ENCODE measurements around the gene METAP1D. TPM values are rescaled to one million over a fixed set of nuclear protein-coding genes. Genes with fewer than 3 reads are reported as not detected.
A peak's percentile ranks its signal among the peaks of the same experiment; 100 is the strongest.

METAP1D gene
- total RNA-seq, 1 experiment from 2014 or later = 12.7 TPM

GRCh38 chr2:172095146-172095904, 95.6 kb downstream of the METAP1D start:
- CTCF ChIA-PET = interaction anchor here (0.6 to 1.2 kb wide), 8 partner anchors 9 to 523 kb away, joined by 3 to 8 read pairs (median 4); partner anchors contain the start of gene DLX1
- Histone ChIP-seq H3K36me3 (ENCODE audit: insufficient read depth, low read length, poor library complexity, severe bottlenecking) (no peaks in the 10 kb centered on the region), H3K27me3 (replicated peaks; ENCODE audit: insufficient read depth, low read depth, low read length, poor library complexity) (no peaks in the 10 kb centered on the region), H3K4me3 (ENCODE audit: low read depth, low read length, poor library complexity, severe bottlenecking) (peak overlapping the region; percentile 69), H3K27ac (ENCODE audit: low read depth, low read length, poor library complexity, severe bottlenecking) (peak overlapping the region; percentile 96), H3K4me1 (ENCODE audit: insufficient read depth, low read length, poor library complexity, severe bottlenecking) (peaks cover 58% of the 10 kb centered on the region), H3K9me3 (ENCODE audit: low read depth, low read length, poor library complexity, severe bottlenecking) (no peaks in the 10 kb centered on the region)
- no TSS peak for BruUV-seq (replicated peaks)
- intact Hi-C loops (cut with micrococcal nuclease; ENCODE audit: unreplicated experiment) = no loop called here
- POLR2A ChIA-PET (ENCODE audit: low non-redundant PET) = interaction anchor here (0.7 kb wide), 1 partner anchor 73 kb away, joined by 3 read pairs; no protein-coding TSS in a partner anchor
- peak; percentile 91 for DNase-seq (ENCODE audit: low spot score)
- TF ChIP-seq CTCF (conservative IDR thresholded peaks at IDR 0.05; ENCODE audit: low read depth, low read length) = no peak
- no peak for TF ChIP-seq EZH2 (IDR thresholded peaks at IDR 0.05; ENCODE audit: borderline replicate concordance, low read depth, low read length, poor library complexity, severe bottlenecking)

- POLR2A ChIA-PET (ENCODE audit: low non-redundant PET) = interaction anchor here (0.5 to 0.8 kb wide), 4 partner anchors 13 to 387 kb away, joined by 3 to 6 read pairs (median 3); no protein-coding TSS in a partner anchor
- Histone ChIP-seq H3K27me3 (replicated peaks; ENCODE audit: insufficient read depth, low read depth, low read length, poor library complexity) (no peaks in the 10 kb centered on the region), H3K36me3 (ENCODE audit: insufficient read depth, low read length, poor library complexity, severe bottlenecking) (no peaks in the 10 kb centered on the region), H3K27ac (ENCODE audit: low read depth, low read length, poor library complexity, severe bottlenecking) (peak overlapping the region; percentile 96), H3K4me3 (ENCODE audit: low read depth, low read length, poor library complexity, severe bottlenecking) (peak overlapping the region; percentile 69), H3K4me1 (ENCODE audit: insufficient read depth, low read length, poor library complexity, severe bottlenecking) (peaks cover 66% of the 10 kb centered on the region), H3K9me3 (ENCODE audit: low read depth, low read length, poor library complexity, severe bottlenecking) (no peaks in the 10 kb centered on the region)
- intact Hi-C loops (cut with micrococcal nuclease; ENCODE audit: unreplicated experiment) = no loop called here
- BruUV-seq (replicated peaks) = TSS peak; percentile 53
- CTCF ChIA-PET = interaction anchor here (0.6 to 1.2 kb wide), 9 partner anchors 8 to 524 kb away, joined by 3 to 8 read pairs (median 4); partner anchors contain the start of gene DLX1
- peak; percentile 80 for DNase-seq (ENCODE audit: low spot score)
- TF ChIP-seq EZH2 (IDR thresholded peaks at IDR 0.05; ENCODE audit: borderline replicate concordance, low read depth, low read length, poor library complexity, severe bottlenecking) (no peak), CTCF (conservative IDR thresholded peaks at IDR 0.05; ENCODE audit: low read depth, low read length) (peak; percentile 67)
These were observed 96.3 kb downstream of the METAP1D start for GRCh38 chr2:172095905-172096625.

DNA sequence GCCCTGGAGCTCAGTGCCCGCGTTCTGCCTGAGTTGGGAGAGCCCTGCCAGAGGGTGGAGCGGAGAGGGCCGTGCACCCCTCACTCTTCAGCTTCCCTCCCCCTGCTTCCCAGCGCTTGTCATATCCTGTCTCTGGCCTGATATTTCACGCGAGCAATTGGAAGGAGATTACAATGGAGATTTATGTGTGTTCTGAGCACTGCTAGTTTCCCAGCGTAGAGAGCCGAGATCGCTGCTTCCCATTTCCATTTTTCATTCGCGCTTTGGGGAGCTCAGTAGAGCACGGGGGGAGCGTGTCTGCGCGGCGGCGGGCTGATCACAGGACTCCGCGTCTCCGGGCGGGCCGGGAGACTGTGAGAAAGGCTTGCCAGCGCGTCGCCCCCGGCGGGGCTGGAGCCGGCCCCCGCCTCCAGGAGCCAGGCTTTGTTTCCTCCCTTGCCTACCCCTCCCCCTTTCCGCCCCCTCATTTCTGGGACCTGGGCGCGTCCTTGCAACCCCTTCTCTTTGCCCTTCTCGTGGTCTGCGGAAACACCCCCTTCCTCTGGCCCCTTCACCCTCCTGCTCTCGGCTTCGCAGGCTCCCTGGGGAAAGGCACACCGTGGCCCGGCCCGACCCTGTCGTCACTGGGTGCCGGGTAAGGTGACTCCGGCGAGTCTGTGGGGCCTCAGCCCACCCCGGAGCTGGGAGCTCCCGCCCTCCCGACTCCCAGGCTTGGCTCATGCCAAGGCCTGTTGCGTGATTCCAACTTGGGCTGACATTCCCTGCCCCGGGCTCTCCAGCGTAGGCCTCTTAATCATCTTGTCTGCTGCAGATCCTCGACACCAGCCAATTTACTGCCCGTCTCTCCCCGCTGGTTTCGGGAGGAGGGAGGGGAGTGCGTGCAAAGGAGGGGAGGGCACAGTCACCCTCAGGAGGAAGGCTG, 97.1 kb downstream of the METAP1D start:
- peak overlapping the region; percentile 96 for H3K27ac ChIP-seq (ENCODE audit: low read depth, low read length, poor library complexity, severe bottlenecking)
- no peaks in the 10 kb centered on the region for H3K9me3 ChIP-seq (ENCODE audit: low read depth, low read length, poor library complexity, severe bottlenecking)
- peaks cover 66% of the 10 kb centered on the region for H3K4me1 ChIP-seq (ENCODE audit: insufficient read depth, low read length, poor library complexity, severe bottlenecking)
- intact Hi-C loops (cut with micrococcal nuclease; ENCODE audit: unreplicated experiment) = no loop called here
- POLR2A ChIA-PET (ENCODE audit: low non-redundant PET) = interaction anchor here (0.5 to 0.8 kb wide), 4 partner anchors 14 to 388 kb away, joined by 3 to 6 read pairs (median 4); no protein-coding TSS in a partner anchor
- no peak for TF ChIP-seq CTCF (conservative IDR thresholded peaks at IDR 0.05; ENCODE audit: low read depth, low read length)
- TF ChIP-seq EZH2 (IDR thresholded peaks at IDR 0.05; ENCODE audit: borderline replicate concordance, low read depth, low read length, poor library complexity, severe bottlenecking) = no peak
- CTCF ChIA-PET = interaction anchor here (0.6 to 0.8 kb wide), 3 partner anchors 11 to 393 kb away, joined by 3 read pairs; partner anchors contain the start of gene DLX1
- no TSS peak for BruUV-seq (replicated peaks)
- peak overlapping the region; percentile 69 for H3K4me3 ChIP-seq (ENCODE audit: low read depth, low read length, poor library complexity, severe bottlenecking)
- DNase-seq (ENCODE audit: low spot score) = peak; percentile 89
- no peaks in the 10 kb centered on the region for H3K36me3 ChIP-seq (ENCODE audit: insufficient read depth, low read length, poor library complexity, severe bottlenecking)
- no peaks in the 10 kb centered on the region for H3K27me3 ChIP-seq (replicated peaks; ENCODE audit: insufficient read depth, low read depth, low read length, poor library complexity)
